HCEC 1CT (cell line): ENCODE data around the gene MRGPRG.
A peak's percentile ranks its signal among the peaks of the same experiment; 100 is the strongest.
"Not testable (repeated sequence)": the region's sequence is repeated elsewhere in the genome, so short reads cannot be mapped to it uniquely, and the experiment has no call there.

Experiments
- DNase-seq: peaks from one replicate; pipeline ENCODE4 v3.0.0-alpha.2; 2017

The MRGPRG gene

DNA sequence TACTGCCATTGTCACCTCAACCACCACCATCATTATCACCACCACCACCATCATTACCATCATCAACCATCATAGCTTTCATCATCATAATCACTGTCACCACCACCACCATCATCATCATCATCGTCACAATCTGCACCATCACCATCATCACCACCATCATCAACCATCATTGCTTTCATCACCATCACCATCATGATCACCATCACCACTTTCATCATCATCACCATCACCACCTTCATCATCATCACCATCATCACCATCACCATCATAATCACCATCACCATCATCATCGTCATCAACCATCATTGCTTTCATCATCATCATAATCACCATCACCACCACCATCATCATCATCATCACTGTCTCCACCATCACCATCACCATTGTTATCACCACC lies 44.8 kb downstream of the MRGPRG start:
- no peak for DNase-seq

DNA sequence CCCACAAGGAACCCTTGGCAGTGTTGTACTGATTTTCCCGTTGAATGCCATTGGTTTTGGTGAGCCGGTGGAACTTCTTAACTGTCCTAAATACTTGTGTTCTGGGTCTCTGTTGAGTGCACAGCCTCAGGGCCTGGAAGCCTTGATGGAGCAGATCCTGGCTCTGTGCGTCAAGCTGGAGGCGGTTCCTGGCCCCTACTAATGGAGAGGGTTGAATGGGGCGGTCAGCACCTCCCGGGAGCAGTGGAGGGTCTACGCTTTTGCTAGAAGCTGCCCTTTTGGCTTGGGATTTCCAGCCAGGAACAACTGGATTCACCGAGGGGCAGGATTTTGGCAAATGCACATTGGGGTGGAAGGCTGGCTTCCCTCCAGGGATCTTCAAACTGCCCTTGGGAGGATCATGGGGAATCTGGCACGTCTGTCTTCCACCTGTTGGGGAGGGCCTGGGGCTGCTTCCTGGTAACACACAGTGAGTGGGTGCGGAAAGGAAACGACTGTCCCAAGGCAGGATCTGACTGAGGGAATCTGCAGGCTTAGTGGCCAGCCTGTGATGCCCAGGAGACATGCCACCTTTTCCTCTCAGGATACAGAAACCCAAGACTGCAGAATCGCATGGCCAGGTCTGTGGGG lies 46.6 kb downstream of the MRGPRG start:
- DNase-seq, result no peak

DNA sequence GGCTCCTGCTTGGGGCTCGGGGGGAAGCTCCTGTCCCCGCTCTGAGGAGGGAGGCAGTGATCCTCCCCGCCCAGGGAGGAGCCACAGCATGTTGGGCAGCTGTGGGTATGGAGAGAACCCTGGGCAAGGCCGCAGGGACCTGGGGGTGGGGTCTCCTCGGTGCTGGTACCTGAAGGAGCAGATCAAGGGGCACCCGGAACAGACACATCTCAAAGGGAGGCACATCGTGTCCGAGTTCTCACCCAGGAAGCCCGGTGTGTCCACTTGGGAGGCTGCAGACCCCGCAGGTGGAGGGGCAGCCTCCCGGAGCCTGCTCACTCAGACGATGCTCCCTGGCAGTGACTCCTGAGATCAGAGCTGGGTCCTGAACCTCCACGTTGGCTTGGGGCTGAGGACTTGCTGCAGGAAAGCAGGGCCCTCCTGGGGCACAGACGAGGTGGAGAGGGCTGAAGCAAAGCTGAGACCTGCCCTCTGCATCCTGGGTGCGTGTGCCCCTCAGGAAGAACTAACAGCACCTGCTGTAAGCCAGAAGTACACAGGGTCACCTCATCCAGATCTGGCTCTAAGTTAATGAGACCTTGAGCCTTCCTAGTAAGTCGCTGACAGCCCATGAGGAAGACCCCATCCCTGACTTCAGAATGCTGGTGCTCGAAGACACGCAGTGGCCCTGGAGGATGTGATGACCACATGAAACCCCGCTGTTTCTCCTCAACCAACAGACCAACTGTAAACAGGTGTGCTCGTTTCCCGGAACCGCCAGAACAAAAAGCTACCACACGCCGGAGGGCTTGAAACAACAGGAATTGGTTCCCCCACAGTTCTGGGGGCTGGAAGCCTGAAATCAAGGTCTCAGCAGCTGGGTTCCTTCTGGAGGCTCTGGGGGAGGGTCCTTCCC lies 47.6 kb downstream of the MRGPRG start:
- DNase-seq, result no peak

GRCh38 chr11:3170044-3170755 lies 48.4 kb downstream of the MRGPRG start:
- no peak for DNase-seq

DNA sequence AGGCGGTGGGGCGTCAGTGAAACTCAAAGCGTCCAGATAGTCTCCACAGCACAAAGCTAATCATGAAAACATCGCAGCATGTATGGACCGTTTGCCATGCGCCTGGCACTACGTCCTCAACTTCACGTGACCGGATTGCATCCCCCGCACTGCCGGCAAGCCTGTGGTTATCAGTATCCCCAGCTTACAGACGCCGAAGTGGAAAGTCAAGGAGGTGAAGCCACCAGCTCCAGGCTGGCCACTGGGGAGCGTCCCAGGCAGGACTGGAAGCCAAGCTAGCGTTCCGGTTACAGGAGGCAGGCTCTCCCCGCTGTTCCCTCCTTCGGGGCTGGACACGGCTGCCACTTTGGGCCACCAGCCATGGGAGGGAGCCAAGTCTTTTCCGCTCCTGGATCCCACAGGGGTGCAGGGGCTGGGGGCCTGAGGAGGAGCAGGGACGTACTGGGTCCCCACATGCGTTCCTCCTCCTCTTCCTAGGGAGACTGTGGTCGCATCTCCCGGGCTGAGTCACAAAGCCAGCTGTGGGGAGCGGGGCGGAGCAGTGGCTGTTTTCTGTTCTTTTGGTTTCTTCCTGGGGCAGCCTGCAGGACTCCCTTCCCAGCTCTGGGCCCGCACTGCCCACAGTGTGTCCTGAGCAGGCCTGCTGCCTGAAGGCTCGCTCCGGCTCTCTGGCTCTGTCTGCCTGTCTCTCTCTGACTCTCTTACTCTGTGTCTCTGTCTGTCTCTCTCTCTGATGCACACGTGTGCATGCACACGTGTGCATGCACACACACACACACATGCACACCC lies 49.2 kb downstream of the MRGPRG start:
- peak; percentile 71 for DNase-seq

GRCh38 chr11:3168742-3169254 lies 49.8 kb downstream of the MRGPRG start:
- DNase-seq, result not testable (repeated sequence)
